ENCODE data around the gene UBE2I. TPM values are rescaled to one million over a fixed set of nuclear protein-coding genes. Genes with fewer than 3 reads are reported as not detected.

Gene UBE2I
- total RNA-seq, 2 donors from 2014 or later: 204 to 206 TPM

DNA sequence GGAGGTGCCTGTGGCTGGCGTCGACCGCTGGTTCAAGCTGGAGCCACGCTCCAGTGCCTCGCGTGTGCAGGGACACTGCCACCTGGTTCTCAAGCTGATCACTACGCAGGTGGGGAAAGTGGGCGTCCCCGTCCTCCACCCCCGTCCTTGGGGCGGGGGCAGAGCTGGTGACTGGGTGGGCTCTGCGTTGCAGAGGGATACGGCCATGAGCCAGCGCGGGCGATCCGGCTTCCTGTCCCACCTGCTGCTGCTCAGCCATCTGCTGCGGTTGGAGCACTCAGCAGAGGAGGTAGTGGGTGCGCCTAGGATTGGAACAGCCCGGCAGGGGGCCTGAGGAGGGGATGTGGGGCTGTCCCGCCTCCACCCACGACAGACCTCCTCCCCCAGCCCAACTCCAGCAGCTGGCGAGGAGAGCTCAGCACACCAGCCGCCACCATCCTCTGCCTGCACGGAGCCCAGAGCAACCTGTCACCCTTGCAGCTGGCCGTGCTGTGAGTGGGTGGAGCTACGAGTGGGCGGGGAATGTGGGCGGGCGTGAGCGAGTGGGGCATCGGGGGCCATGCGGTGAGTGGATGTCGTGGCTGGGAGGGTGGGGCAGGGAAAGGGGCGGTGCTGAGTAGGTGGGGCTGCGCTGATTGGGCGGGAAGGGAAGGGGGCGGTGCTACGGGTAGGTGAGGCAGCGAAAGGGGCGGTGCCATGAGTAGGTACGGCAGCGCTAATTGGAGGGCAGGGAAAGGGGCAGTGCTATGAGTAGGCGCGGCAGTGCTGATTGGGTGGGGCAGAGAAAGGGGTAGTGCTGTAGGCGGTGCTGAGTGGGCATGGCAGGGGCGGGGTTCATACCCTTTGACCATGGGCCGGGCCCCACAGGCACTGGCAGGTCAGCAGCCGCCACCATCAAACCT is 33.3 kb downstream of the UBE2I start:
- peak overlapping the region; percentile 49 for H3K27ac Mint-ChIP-seq

DNA sequence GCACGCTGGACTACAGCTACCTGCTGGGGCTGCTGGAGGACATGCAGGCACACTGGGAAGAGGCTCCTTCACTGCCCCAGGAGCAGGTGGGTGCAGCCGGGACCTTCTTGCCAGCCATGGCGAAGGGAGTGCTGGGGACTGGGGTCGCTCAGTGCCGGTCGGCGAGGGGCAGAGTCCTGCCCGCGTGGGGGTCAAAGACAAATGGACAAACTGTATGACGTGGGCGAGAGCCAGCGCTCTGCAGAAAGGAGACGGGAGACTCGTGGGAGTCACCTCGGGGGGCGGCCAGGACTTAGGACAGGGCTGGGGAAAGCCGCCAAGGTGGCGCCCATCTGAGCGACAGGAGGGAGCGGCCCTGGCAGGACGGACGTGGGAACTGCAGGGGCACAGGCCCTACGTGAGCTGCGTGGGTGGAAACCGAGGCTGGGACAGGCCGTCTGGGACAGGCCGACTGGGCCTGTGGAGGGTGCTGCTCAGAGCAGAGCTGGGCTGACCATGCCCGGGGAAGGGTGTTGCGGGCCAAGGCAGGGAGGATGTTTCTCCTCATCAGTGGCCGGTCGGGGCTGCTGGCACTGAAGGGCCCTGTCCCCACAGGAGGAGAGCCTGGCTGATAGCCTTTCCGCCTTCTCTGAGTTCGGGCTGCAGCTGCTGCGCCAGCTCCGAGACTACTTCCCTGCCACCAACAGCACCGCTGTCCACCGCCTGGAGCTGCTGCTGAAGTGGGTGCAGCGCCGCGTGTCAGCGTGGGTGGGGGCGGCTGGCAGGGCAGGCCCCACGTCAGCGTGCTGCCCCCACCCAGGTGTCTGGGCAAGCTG is 34.2 kb downstream of the UBE2I start:
- H3K9me3 Mint-ChIP-seq: no peaks in the 10 kb centered on the region
- H3K36me3 Mint-ChIP-seq (ENCODE audit: low read depth): no peaks in the 10 kb centered on the region
- no peaks in the 10 kb centered on the region for H3K27me3 Mint-ChIP-seq
- H3K4me1 Mint-ChIP-seq: peaks cover 7% of the 10 kb centered on the region
- H3K4me3 Mint-ChIP-seq: peak overlapping the region; percentile 73
- no peak for ATAC-seq (replicated peaks)
- H3K27ac Mint-ChIP-seq: peak overlapping the region; percentile 49

More for the DNA sequence above, 33.3 kb downstream of the UBE2I start:
- peaks cover 7% of the 10 kb centered on the region for H3K4me1 Mint-ChIP-seq
- peak overlapping the region; percentile 73 for H3K4me3 Mint-ChIP-seq
- ATAC-seq (replicated peaks): peak; percentile 95
- H3K36me3 Mint-ChIP-seq (ENCODE audit: low read depth): no peaks in the 10 kb centered on the region
- H3K27me3 Mint-ChIP-seq: no peaks in the 10 kb centered on the region
- H3K9me3 Mint-ChIP-seq: no peaks in the 10 kb centered on the region

DNA sequence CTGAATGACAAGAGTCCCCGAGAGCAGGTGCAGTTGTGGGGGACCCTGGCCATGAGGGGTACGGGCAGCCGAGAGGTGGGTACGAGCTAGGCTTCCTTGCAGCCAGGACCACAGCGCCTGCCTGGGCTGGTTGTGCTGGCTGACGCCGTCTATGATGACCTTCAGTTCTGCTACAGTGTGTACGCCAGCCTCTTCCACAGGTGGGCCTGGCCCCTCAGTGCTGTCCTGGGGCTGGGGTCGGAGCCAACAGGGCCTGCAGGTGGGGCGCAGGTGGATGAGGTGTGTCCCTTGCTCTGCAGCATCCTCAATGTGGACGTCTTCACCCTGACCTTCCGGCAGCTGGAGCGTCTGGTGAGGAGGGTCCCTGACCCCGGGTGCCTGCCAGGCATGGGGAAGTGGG is 35.1 kb downstream of the UBE2I start:
- Mint-ChIP-seq H3K27ac (no peak overlapping the region), H3K4me1 (peaks cover 7% of the 10 kb centered on the region), H3K9me3 (no peaks in the 10 kb centered on the region), H3K27me3 (no peaks in the 10 kb centered on the region), H3K36me3 (ENCODE audit: low read depth) (no peaks in the 10 kb centered on the region), H3K4me3 (no peak overlapping the region)
- no peak for ATAC-seq (replicated peaks)

DNA sequence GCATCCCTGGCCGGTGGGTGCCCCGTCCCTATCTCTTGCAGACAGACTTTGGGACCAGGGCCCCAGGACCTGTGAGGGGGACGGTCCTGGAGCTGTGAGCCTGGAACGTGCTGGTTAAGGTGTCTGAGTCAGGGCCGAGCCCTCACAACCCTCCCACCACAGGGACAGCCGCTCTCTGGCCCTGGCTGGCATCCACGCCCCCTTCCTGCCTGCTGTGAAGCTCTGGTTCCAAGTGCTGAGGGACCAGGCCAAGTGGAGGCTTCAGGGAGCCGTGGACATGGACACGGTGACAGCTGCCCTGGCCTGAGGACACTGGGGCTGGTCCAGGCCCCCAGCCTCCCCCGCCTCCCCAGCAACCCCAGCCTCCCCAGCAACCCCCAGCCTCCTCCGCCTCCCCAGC is 35.7 kb downstream of the UBE2I start:
- no peaks in the 10 kb centered on the region for H3K9me3 Mint-ChIP-seq
- no peaks in the 10 kb centered on the region for H3K27me3 Mint-ChIP-seq
- peaks cover 6% of the 10 kb centered on the region for H3K36me3 Mint-ChIP-seq (ENCODE audit: low read depth)
- H3K4me3 Mint-ChIP-seq: no peak overlapping the region
- peaks cover 7% of the 10 kb centered on the region for H3K4me1 Mint-ChIP-seq
- H3K27ac Mint-ChIP-seq: no peak overlapping the region
- no peak for ATAC-seq (replicated peaks)

DNA sequence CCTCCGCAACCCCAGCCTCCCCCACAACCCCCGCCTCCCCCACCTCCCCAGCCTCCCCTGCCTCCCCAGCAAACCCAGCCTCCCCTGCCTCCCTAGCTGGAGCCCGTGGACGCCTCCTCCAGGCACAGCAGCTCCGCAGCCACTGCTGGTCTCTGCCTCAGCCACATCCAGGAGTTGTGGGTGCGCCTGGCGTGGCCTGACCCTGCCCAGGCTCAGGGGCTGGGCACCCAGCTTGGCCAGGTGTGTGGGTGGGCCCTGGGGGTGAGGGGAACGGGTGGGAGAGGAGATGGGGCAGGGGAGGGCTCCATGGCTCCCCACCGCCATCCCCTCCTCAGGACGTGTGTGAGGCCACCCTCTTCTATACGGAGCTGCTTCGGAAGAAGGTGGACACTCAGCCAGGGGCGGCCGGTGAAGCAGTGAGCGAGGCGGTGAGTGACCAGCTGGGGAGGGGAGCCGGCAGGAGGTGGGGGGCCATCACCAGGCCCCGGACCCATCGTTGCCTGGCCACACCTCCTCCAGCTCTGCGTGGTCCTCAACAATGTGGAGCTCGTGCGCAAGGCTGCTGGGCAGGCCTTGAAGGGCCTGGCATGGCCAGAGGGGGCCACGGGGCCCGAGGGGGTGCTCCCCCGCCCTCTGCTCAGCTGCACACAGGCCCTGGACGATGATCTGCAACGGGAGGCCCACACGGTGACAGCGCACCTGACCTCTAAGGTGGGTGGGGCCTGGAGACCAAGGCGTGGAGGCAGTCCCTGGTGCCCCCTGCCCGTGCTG is 36.4 kb downstream of the UBE2I start:
- H3K4me1 Mint-ChIP-seq: peaks cover 7% of the 10 kb centered on the region
- no peaks in the 10 kb centered on the region for H3K27me3 Mint-ChIP-seq
- no peak overlapping the region for H3K27ac Mint-ChIP-seq
- no peak for ATAC-seq (replicated peaks)
- peaks cover 11% of the 10 kb centered on the region for H3K36me3 Mint-ChIP-seq (ENCODE audit: low read depth)
- H3K4me3 Mint-ChIP-seq: no peak overlapping the region
- no peaks in the 10 kb centered on the region for H3K9me3 Mint-ChIP-seq

DNA sequence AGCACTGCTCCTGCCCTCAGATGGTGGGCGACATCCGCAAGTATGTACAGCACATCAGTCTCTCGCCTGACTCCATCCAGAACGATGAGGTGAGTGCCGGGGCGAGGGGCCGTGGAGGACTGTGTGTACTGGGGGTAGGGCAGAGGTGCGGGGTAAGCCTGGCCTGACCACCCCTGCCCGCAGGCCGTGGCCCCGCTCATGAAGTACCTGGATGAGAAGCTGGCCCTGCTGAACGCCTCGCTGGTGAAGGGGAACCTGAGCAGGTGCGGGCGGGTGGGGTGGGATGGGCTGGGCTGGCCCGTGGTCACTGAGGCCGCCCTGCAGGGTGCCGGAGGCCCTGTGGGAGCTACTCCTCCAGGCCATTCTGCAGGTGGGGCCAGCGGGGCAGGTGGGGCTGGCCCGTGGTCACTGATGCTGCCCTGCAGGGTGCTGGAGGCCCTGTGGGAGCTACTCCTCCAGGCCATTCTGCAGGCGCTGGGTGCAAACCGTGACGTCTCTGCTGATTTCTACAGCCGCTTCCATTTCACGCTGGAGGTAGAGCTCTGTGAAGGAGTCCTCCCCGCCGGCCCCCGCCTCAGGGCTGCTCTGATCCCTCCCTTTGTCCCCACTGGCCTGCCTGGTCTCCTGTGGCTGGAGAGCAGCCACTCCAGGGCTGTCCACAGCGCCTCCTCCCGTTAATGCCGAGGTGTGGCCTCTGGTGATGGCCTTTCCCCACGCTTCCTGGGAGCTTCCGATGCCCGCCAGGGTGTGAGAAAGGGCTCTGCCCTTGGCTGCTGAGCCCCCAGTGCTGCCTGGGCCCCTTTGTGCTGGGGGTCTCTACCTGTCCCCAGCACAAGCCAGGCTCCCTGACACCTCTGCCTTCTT is 37.2 kb downstream of the UBE2I start:
- Mint-ChIP-seq H3K9me3 (no peaks in the 10 kb centered on the region), H3K36me3 (ENCODE audit: low read depth) (peaks cover 11% of the 10 kb centered on the region), H3K27ac (no peak overlapping the region), H3K27me3 (no peaks in the 10 kb centered on the region), H3K4me1 (peaks cover 7% of the 10 kb centered on the region), H3K4me3 (no peak overlapping the region)
- ATAC-seq (replicated peaks): no peak

DNA sequence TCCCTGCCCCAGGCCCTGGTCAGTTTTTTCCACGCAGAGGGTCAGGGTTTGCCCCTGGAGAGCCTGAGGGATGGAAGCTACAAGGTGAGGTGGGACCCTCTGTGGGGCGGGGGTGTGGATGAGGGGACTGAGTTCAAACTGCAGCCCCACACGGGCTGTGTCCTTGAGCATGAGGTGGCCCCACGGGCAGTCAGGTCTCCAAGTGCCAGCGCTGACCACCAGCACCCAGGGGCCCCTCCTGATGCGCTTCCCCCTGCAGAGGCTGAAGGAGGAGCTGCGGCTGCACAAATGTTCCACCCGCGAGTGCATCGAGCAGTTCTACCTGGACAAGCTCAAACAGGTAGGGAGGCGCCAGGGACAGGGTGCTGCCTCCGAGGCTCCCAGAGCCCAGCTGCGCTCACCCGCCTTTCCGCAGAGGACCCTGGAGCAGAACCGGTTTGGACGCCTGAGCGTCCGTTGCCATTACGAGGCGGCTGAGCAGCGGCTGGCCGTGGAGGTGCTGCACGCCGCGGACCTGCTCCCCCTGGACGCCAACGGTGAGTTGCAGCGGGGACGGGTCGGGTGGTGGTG is 37.9 kb downstream of the UBE2I start:
- Mint-ChIP-seq H3K27ac (no peak overlapping the region), H3K4me3 (no peak overlapping the region), H3K36me3 (ENCODE audit: low read depth) (peaks cover 13% of the 10 kb centered on the region), H3K4me1 (peaks cover 7% of the 10 kb centered on the region), H3K9me3 (no peaks in the 10 kb centered on the region), H3K27me3 (no peaks in the 10 kb centered on the region)
- ATAC-seq (replicated peaks): no peak

DNA sequence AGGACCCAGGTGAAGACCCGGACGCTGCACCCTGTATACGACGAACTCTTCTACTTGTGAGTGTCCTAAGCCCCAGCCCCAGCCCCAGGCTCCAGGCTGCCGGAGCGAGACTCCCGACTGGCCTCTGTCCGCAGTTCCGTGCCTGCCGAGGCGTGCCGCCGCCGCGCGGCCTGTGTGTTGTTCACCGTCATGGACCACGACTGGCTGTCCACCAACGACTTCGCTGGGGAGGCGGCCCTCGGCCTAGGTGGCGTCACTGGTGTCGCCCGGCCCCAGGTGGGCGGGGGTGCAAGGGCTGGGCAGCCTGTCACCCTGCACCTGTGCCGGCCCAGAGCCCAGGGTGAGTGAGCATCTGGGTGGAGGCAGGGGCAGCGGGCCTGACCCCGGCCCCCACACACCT is 38.5 kb downstream of the UBE2I start:
- H3K4me1 Mint-ChIP-seq: peaks cover 5% of the 10 kb centered on the region
- no peaks in the 10 kb centered on the region for H3K27me3 Mint-ChIP-seq
- H3K27ac Mint-ChIP-seq: no peak overlapping the region
- H3K36me3 Mint-ChIP-seq (ENCODE audit: low read depth): peaks cover 18% of the 10 kb centered on the region
- no peak overlapping the region for H3K4me3 Mint-ChIP-seq
- no peak for ATAC-seq (replicated peaks)
- H3K9me3 Mint-ChIP-seq: no peaks in the 10 kb centered on the region

DNA sequence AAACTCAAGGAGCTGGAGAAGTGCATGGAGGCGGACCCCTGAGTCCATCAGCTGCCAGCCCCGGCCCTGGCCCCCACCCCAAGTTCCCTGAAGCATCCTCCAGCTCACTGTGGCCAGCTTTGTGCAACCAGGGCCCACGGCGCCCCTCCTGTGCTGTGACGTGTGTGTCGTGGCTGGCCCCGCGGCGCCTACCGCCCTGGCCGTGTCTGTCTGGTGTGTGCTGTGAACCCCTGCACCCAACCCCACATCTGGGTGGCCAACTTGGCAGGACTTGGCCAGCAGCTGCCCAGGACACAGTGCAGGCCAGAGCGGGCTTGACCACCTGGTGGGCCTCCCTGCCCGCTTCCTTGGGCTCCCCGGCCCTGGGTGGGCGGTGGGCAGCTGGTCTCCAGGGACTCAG is 39.0 kb downstream of the UBE2I start:
- no peak overlapping the region for H3K27ac Mint-ChIP-seq
- H3K4me1 Mint-ChIP-seq: peaks cover 5% of the 10 kb centered on the region
- no peaks in the 10 kb centered on the region for H3K9me3 Mint-ChIP-seq
- no peaks in the 10 kb centered on the region for H3K27me3 Mint-ChIP-seq
- H3K36me3 Mint-ChIP-seq (ENCODE audit: low read depth): peaks cover 18% of the 10 kb centered on the region
- no peak for ATAC-seq (replicated peaks)
- no peak overlapping the region for H3K4me3 Mint-ChIP-seq

DNA sequence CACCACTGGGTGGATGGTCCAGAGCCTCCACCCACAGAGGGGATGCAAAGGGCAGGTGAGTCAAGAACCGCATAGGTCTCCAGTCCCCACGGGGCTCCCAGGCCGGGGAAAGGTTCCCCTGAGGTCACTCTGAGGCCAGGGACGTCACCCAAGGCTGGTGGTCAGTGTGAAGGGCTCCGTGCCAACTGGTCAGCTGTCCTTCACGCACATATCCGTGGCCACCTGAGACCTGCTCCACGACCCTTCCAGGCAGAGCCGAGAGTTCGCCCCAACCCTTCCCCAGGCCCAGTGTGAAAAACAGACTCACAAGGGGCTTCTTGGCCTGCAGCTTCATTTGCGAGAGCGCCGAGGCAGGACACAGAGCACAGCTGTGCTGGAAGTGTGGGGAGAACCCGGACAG is 39.5 kb downstream of the UBE2I start:
- Mint-ChIP-seq H3K36me3 (ENCODE audit: low read depth) (peaks cover 18% of the 10 kb centered on the region), H3K9me3 (no peaks in the 10 kb centered on the region), H3K4me1 (peaks cover 8% of the 10 kb centered on the region), H3K4me3 (no peak overlapping the region), H3K27ac (no peak overlapping the region), H3K27me3 (no peaks in the 10 kb centered on the region)
- no peak for ATAC-seq (replicated peaks)

DNA sequence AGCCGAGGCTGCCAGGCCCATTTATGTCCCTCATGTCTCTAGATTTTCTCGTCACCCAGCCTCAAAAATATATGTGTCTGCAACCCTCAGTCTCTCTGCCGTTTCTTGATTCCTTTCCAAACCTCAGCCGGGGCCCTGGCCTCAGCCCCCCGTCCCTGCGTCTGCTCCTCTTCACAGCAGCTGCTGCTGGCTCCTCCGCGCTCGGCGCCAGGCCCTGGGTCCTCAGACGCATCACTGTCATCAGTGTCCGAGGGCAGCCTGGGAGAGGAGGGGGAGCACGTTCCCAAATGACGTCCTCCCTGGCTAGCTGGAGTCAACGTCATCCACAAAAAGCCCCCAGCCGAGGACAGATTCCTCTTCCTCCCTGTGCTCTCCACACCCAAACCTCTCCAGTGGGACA is 39.9 kb downstream of the UBE2I start:
- Mint-ChIP-seq H3K27me3 (no peaks in the 10 kb centered on the region), H3K4me3 (no peak overlapping the region), H3K27ac (no peak overlapping the region), H3K36me3 (ENCODE audit: low read depth) (peaks cover 18% of the 10 kb centered on the region), H3K4me1 (peaks cover 8% of the 10 kb centered on the region), H3K9me3 (no peaks in the 10 kb centered on the region)
- no peak for ATAC-seq (replicated peaks)

DNA sequence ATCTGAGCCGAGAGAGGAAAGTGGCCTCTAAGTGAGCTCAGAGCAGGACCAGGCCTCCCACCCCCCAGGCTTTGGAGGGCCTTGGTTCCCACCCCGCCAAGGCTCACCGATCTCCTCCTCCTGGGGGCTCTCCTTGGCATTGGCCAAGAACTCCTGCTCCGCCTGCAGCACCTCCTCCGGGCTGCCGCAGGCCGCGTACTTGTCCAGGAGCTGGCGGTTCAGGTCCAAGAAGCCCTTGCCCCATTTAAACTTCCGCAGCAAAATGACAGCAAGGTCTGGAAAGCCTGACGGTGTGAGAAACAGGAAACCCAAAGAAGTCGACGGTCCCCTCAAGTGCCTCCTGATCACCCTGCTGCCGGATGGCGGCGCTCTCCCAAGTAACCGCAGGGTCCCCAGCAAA is 40.5 kb downstream of the UBE2I start:
- H3K36me3 Mint-ChIP-seq (ENCODE audit: low read depth): peaks cover 18% of the 10 kb centered on the region
- peaks cover 10% of the 10 kb centered on the region for H3K4me1 Mint-ChIP-seq
- no peak for ATAC-seq (replicated peaks)
- no peak overlapping the region for H3K27ac Mint-ChIP-seq
- H3K9me3 Mint-ChIP-seq: no peaks in the 10 kb centered on the region
- no peaks in the 10 kb centered on the region for H3K27me3 Mint-ChIP-seq
- H3K4me3 Mint-ChIP-seq: peak overlapping the region; percentile 76

DNA sequence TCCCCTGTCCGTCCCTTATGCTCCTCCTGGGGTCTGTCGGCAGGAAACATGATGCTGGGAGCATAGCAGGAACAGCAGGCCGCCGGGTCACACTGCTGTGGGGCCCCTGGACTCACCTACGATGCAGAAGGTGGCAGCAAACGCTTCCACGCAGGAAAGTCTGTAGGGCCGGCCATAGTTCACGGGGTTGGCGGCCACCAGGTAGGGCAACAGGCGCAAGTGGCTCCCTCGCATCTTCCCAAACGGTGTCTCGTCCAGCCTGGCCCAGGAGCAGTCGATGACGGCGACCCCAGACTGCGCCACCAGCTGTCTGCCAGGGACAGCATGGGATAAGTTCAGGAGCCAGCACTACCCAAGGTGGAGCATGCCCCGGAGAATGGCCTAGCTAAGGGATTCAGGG is 41.3 kb downstream of the UBE2I start:
- ATAC-seq (replicated peaks): no peak
- peak overlapping the region; percentile 76 for H3K4me3 Mint-ChIP-seq
- peaks cover 18% of the 10 kb centered on the region for H3K36me3 Mint-ChIP-seq (ENCODE audit: low read depth)
- peaks cover 15% of the 10 kb centered on the region for H3K4me1 Mint-ChIP-seq
- H3K27ac Mint-ChIP-seq: peak overlapping the region; percentile 59
- H3K9me3 Mint-ChIP-seq: no peaks in the 10 kb centered on the region
- H3K27me3 Mint-ChIP-seq: no peaks in the 10 kb centered on the region

All from activated T-helper 17 cell treated with anti-CD3 and anti-CD28 coated beads, Interleukin-2, amount 50 U/mL, for 72 hours (primary cell).